SK-N-SH (cell line): ENCODE measurements around the gene TMEM95.

Source experiments
- FOXJ3 ChIP-seq: sonication (generic); formaldehyde crosslinking; IDR thresholded peaks from 2 replicates; pipeline ENCODE4 v1.5.1; 2020; ENCODE audit warnings: mild to moderate bottlenecking, missing genetic modification reagents
- TF ChIP-seq, protein P1 (sequence below): fragments of 200-600 bp; sonication (generic); IDR thresholded peaks from 2 replicates; pipeline ENCODE4 v1.6.1; 2017; ENCODE audit warnings: antibody characterized with exemption, mild to moderate bottlenecking, moderate library complexity

DNA sequence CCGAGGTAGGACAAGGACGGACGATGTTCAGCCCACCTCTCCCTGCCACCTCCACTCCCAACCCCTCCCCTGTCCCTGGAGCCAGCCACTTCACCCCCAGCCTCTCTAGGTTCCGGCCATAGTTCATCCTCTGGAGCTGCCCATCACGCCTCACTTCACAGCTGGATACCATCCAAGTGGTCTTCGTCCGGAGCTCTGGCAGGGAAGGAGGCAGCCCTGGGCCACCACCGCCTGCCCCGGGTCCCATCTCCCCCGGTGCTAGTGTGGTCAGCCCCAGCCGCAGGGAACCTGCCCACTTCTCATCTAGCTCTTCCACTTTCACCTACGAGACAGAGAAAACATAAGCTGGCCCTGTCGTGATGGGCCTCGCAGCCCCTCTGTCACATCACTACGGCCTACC is 33.5 kb upstream of the TMEM95 start:
- TF ChIP-seq, protein P1, sequence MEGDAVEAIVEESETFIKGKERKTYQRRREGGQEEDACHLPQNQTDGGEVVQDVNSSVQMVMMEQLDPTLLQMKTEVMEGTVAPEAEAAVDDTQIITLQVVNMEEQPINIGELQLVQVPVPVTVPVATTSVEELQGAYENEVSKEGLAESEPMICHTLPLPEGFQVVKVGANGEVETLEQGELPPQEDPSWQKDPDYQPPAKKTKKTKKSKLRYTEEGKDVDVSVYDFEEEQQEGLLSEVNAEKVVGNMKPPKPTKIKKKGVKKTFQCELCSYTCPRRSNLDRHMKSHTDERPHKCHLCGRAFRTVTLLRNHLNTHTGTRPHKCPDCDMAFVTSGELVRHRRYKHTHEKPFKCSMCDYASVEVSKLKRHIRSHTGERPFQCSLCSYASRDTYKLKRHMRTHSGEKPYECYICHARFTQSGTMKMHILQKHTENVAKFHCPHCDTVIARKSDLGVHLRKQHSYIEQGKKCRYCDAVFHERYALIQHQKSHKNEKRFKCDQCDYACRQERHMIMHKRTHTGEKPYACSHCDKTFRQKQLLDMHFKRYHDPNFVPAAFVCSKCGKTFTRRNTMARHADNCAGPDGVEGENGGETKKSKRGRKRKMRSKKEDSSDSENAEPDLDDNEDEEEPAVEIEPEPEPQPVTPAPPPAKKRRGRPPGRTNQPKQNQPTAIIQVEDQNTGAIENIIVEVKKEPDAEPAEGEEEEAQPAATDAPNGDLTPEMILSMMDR = no peak
- no peak for TF ChIP-seq FOXJ3 (CRISPR knock-in tag)
